Tongue (tissue), 2 donors: ENCODE measurements around the gene ABI2. TPM values are rescaled to one million over a fixed set of nuclear protein-coding genes. Genes with fewer than 3 reads are reported as not detected.
"Not testable (repeated sequence)": the region's sequence is repeated elsewhere in the genome, so short reads cannot be mapped to it uniquely, and the experiment has no call there.

Source experiments
- DNase-seq: peaks from one replicate; pipeline ENCODE4 v3.0.0-alpha.2; 2015
- total RNA-seq: library from RNA; depleted of rRNA; stranded (reverse); fragments of >200 nt; gene quantifications from one replicate; pipeline ENCODE4 v1.2.3, GENCODE V29; 2014

Gene ABI2
- total RNA-seq = 46.6 TPM

- peak; percentile 96 for DNase-seq
These were observed at the start of gene ABI2 for GRCh38 chr2:203327901-203328759. ABI2 (plus strand) TSS chr2:203328394; CDS start chr2:203328515, 121 bp downstream.

GRCh38 chr2:203279288-203279687 lies 48.9 kb upstream of the ABI2 start:
- no peak for DNase-seq

- DNase-seq = peak; percentile 8
These were observed 47.6 kb upstream of the ABI2 start for GRCh38 chr2:203280428-203281064.

GRCh38 chr2:203282101-203282500 lies 46.1 kb upstream of the ABI2 start:
- DNase-seq = no peak

- no peak for DNase-seq
These were observed 41.7 kb upstream of the ABI2 start for GRCh38 chr2:203286532-203286931.

- no peak for DNase-seq
These were observed 26.5 kb upstream of the ABI2 start for GRCh38 chr2:203301667-203302066.

GRCh38 chr2:203302586-203302985 lies 25.6 kb upstream of the ABI2 start:
- DNase-seq = not testable (repeated sequence)

GRCh38 chr2:203310688-203311436 lies 17.3 kb upstream of the ABI2 start:
- DNase-seq = no peak

GRCh38 chr2:203326356-203326755 lies 1.8 kb upstream of the ABI2 start:
- no peak for DNase-seq

GRCh38 chr2:203327582-203327900 lies 653 bp upstream of the ABI2 start:
- DNase-seq = no peak

GRCh38 chr2:203328760-203329540 lies 756 bp downstream of the ABI2 start:
- peak; percentile 62 for DNase-seq

GRCh38 chr2:203330434-203330833 lies 2.2 kb downstream of the ABI2 start:
- no peak for DNase-seq

- no peak for DNase-seq
These were observed 10.1 kb downstream of the ABI2 start for GRCh38 chr2:203338322-203338721.

GRCh38 chr2:203340791-203341487 lies 12.7 kb downstream of the ABI2 start:
- DNase-seq = no peak

- no peak for DNase-seq
These were observed 13.6 kb downstream of the ABI2 start for GRCh38 chr2:203341741-203342310.

- not testable (repeated sequence) for DNase-seq
These were observed 14.2 kb downstream of the ABI2 start for GRCh38 chr2:203342374-203342773.

- DNase-seq = no peak
These were observed 16.5 kb downstream of the ABI2 start for GRCh38 chr2:203344667-203345066.

GRCh38 chr2:203346612-203347011 lies 18.4 kb downstream of the ABI2 start:
- no peak for DNase-seq

- no peak for DNase-seq
These were observed 19.2 kb downstream of the ABI2 start for GRCh38 chr2:203347375-203347774.

- peak; percentile 20 for DNase-seq
These were observed 24.5 kb downstream of the ABI2 start for GRCh38 chr2:203352604-203353255.

- DNase-seq = no peak
These were observed 26.8 kb downstream of the ABI2 start for GRCh38 chr2:203354966-203355365.
